Activated naive CD4-positive, alpha-beta T cell treated with anti-CD3 and anti-CD28 coated beads, Interleukin-2, amount 50 U/mL, for 72 hours (primary cell): ENCODE measurements around the gene ANKRD62. TPM values are rescaled to one million over a fixed set of nuclear protein-coding genes. Genes with fewer than 3 reads are reported as not detected.

Source experiments
- ATAC-seq, 2 donors: fragments of 150-1000 bp; cut with Tn5 transposase; 2 replicates each; pipeline ENCODE4 v1.10.0; 2021; ENCODE audit warnings: mild to moderate bottlenecking in 2 of 2, moderate library complexity in 2 of 2
- DNase-seq, 2 donors: peaks; one replicate each; pipeline ENCODE4 v3.0.0; 2021 to 2022; ENCODE audit warnings: low spot score in 2 of 2
- H3K27ac Mint-ChIP-seq, 2 donors: one replicate each; pipeline ENCODE4 v1.8.0; 2022; ENCODE audit warnings: mild to moderate bottlenecking in 2 of 2, mixed read lengths in 2 of 2
- H3K36me3 Mint-ChIP-seq, 2 donors: one replicate each; pipeline ENCODE4 v1.8.0; 2022; ENCODE audit warnings: mixed read lengths in 2 of 2
- H3K9me3 Mint-ChIP-seq, 2 donors: one replicate each; pipeline ENCODE4 v1.8.0; 2022; ENCODE audit warnings: mixed read lengths in 2 of 2
- total RNA-seq, 2 donors: library from RNA; stranded (reverse); gene quantifications; one replicate each; pipeline ENCODE4 v1.2.3, GENCODE V29; 2022

ANKRD62 gene
- total RNA-seq, 2 donors from 2014 or later, result not detected

DNA sequence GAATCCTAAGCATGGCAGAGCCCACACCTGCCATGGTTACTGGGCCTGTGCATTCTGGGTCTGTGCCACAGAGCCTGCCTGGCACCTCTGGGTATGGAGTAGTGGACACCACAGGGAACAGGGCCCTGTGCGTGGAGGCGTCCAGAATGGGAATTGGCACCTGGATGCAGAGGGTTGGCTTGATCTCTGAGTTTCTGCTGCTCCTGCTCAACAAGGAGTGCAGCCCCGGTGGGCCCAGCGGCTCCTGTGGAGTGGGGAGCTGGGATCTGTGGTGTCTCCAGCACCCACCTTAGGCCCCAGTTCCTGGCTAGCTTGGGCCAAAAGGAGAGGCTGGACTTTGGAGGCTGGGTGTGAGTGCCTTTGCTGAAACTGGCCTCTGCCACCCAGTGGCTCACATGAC, 7.9 kb upstream of the ANKRD62 start:
- Mint-ChIP-seq H3K9me3 (no peaks in the 10 kb centered on the region), H3K27ac (no peak overlapping the region), H3K36me3 (no peaks in the 10 kb centered on the region)
- ATAC-seq, result no peak
- DNase-seq, result no peak

- Mint-ChIP-seq H3K36me3 (no peaks in the 10 kb centered on the region), H3K27ac (no peak overlapping the region), H3K9me3 (no peaks in the 10 kb centered on the region)
- peak; percentile 28 to 31 for ATAC-seq
- no peak for DNase-seq
Observed at GRCh38 chr18:12086249-12086648, 7.4 kb upstream of the ANKRD62 start.

DNA sequence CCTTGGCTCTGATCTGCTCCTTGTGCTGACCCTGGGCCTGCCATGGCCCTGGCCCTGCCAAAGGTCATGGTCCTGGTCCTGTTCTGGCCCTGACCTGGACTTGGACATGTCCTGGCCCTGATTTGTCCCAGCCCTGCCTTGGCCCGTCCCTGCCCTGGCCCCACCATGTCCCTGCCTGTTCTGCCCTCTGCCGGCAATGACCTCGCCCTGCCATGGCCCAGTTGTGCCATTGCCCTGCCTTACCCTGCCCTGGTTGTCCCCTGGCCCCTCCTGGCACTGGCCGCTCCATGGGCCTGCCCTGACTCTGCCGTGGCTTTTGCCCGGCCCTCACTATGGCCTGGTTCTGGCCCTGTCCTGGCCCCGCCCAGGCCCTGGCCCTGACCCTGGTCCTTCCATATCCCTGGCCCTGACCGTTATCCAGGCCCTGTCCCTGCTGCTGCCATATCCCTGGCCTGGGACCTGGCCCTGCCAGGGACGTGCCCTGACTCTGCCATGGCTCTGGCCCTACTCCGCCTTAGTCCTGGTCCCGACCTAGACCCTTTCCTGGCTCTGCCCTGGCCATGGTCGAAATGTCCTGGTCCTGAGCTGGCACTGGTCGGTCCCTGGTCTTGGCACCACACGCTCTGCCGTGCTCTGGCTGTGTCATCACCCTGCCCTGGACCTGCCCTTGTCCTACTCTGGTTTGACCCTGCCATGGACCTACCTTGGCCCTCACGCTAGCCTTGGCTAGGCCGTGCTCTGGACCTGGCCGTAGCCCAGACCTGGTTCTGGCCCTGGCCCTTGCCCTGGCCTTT, 6.8 kb upstream of the ANKRD62 start:
- ATAC-seq (peak; percentile 20 to 22), DNase-seq (no peak)
- Mint-ChIP-seq H3K36me3 (no peaks in the 10 kb centered on the region), H3K9me3 (no peaks in the 10 kb centered on the region), H3K27ac (peak overlapping the region in 1 of 2 donors; percentile 47)

DNA sequence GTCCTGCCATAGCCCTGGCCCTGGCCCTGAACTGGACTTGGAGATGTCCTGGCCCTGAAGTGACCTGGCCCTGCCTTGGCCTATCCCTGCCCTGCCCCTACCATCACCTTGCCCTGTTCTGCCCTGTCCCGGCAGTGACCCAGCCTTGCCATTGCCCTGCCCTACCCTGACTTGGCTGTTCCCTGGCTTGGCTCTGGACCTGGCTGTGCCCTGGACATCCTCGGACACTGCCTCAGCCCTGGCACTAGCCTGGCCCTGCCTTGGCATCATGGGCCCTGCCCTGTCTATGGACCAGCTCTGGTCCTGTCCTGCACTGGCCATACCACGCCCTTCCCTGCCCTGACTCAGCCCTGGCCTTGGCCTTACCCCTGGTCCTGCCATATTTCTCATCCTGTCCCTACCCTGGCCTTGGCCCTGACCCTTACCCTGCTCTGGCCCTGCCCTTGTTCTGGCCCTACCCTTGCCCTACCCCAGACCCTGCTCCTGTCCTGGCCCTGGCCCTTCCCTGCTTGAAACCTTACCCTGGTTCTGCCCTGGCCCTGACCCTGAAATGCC, 6.1 kb upstream of the ANKRD62 start:
- peak overlapping the region; percentile 47 to 50 for H3K27ac Mint-ChIP-seq
- H3K36me3 Mint-ChIP-seq, result no peaks in the 10 kb centered on the region
- ATAC-seq (no peak), DNase-seq (no peak)
- H3K9me3 Mint-ChIP-seq, result no peaks in the 10 kb centered on the region

GRCh38 chr18:12088096-12088495, 5.5 kb upstream of the ANKRD62 start:
- Mint-ChIP-seq H3K27ac (peak overlapping the region in 1 of 2 donors; percentile 47), H3K9me3 (no peaks in the 10 kb centered on the region), H3K36me3 (no peaks in the 10 kb centered on the region)
- no peak for DNase-seq
- peak in 1 of 2 donors; percentile 11 for ATAC-seq

- H3K9me3 Mint-ChIP-seq, result peaks cover 0 to 1% of the 10 kb centered on the region in 2 donors
- peak in 1 of 2 donors; percentile 13 for ATAC-seq
- H3K36me3 Mint-ChIP-seq, result peaks cover 0 to 2% of the 10 kb centered on the region in 2 donors
- DNase-seq, result no peak
- H3K27ac Mint-ChIP-seq, result peak overlapping the region in 1 of 2 donors; percentile 47
Observed at GRCh38 chr18:12088731-12089375, 4.8 kb upstream of the ANKRD62 start.

- no peak overlapping the region for H3K27ac Mint-ChIP-seq
- H3K9me3 Mint-ChIP-seq, result peaks cover 0 to 3% of the 10 kb centered on the region in 2 donors
- ATAC-seq (no peak), DNase-seq (no peak)
- H3K36me3 Mint-ChIP-seq, result peaks cover 0 to 5% of the 10 kb centered on the region in 2 donors
Observed at GRCh38 chr18:12091538-12092141, 2.0 kb upstream of the ANKRD62 start.

DNA sequence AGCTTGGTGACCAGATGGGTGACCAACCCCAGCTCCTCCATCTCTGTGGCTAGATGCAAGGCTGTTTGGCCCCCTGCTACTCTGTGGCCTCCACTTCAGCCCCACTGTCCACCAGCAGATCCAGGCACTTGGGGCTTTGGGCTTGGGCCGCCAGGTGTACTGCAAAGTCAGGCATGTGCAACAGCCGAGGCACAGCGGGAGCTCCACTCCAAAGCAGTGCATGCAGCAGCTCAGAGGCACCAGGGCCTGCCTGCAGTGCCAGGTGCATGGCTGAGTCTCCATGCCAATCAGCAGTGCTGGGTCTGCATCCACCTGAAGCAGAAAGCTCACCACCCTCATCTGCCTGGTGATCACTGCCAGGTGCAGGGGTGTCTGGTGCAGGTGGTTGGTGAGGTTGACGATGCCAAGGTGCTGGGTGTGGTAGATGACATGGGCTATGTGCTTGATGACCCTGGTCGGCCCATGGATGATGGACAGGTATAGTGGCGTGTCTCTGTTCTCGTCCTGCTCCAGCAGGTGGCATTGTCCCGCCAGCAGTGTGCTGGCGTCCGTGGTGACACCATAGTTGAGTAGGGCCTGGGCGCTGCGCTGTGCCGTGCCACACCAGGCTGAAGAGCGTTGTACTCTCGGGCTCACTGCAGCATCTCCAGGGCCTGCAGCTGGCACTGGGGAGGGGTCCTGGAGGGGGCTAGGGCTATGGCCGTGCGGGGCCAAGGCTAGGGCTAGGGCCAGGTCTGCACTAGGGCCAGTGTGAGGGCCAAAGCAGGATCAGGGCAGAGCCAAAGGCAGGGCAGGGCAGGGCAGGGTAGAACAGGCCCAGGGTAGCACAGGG, 1.0 kb upstream of the ANKRD62 start:
- peaks cover 0 to 3% of the 10 kb centered on the region in 2 donors for H3K9me3 Mint-ChIP-seq
- H3K36me3 Mint-ChIP-seq, result peaks cover 0 to 5% of the 10 kb centered on the region in 2 donors
- H3K27ac Mint-ChIP-seq, result no peak overlapping the region
- peak in 1 of 2 donors; percentile 68 for ATAC-seq
- DNase-seq, result no peak

DNA sequence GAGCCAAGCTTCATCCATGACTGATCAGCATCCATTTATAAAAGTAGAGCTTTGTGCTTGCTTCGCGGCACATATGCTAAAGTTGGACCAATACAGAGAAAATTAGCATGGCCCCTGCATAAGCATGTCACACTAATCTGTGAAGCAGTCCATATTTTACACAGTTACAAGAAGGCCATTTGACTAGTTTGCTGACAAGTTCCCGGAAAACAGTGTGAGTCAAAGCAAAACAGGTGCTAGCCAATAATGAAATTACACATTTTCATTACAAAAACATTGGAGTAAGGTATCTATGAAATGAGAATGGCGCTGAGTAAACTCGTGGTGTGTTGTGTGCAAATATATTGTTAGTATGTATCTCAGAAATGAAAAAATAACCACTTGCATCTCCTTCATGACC, 4.7 kb downstream of the ANKRD62 start:
- no peak for DNase-seq
- peak in 1 of 2 donors; percentile 91 for ATAC-seq
- H3K27ac Mint-ChIP-seq, result no peak overlapping the region
- peaks cover 0 to 5% of the 10 kb centered on the region in 2 donors for H3K36me3 Mint-ChIP-seq
- peaks cover 0 to 3% of the 10 kb centered on the region in 2 donors for H3K9me3 Mint-ChIP-seq

- Mint-ChIP-seq H3K36me3 (peaks cover 0 to under 1% of the 10 kb centered on the region in 2 donors), H3K9me3 (no peaks in the 10 kb centered on the region), H3K27ac (no peak overlapping the region)
- DNase-seq (no peak), ATAC-seq (peak in 1 of 2 donors; percentile 27)
Observed at GRCh38 chr18:12099160-12099559, 5.5 kb downstream of the ANKRD62 start.

GRCh38 chr18:12101266-12101665, 7.6 kb downstream of the ANKRD62 start:
- ATAC-seq, result no peak
- no peak overlapping the region for H3K27ac Mint-ChIP-seq
- DNase-seq, result no peak
- no peaks in the 10 kb centered on the region for H3K9me3 Mint-ChIP-seq
- no peaks in the 10 kb centered on the region for H3K36me3 Mint-ChIP-seq

DNA sequence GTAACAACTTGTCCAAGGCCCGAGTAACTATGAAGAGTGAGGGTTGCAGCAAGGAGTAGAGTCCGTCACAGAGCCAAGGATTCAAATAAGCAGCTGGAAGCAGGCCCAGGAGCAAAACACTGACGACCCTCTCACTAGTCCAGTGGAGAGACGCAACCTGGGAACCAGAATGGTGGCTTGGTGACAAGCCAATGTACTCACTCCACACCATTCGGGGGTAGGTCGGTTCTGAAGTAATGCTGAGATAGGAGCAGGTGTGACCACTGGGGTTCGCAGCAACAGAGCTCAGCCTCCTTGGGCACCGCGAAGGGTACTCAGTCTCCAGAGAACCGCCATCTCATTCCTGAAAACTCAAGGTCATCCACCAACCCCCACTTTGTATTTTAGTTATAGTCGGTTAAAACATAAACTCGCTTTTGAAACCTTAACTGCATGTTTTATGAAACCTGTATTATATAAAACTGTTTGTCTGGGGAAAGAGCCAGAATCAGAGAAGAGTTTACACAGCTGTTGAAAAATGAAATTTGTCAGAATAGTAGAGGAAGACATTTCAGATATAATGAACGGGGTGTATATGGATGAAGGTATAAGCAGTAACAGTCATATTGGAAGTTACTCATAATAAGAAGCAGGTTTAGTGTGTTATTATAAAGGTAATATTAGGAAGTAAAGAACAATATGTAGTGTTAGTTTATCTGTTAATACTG, 8.6 kb downstream of the ANKRD62 start:
- DNase-seq, result no peak
- Mint-ChIP-seq H3K36me3 (no peaks in the 10 kb centered on the region), H3K27ac (no peak overlapping the region), H3K9me3 (no peaks in the 10 kb centered on the region)
- ATAC-seq, result no peak

DNA sequence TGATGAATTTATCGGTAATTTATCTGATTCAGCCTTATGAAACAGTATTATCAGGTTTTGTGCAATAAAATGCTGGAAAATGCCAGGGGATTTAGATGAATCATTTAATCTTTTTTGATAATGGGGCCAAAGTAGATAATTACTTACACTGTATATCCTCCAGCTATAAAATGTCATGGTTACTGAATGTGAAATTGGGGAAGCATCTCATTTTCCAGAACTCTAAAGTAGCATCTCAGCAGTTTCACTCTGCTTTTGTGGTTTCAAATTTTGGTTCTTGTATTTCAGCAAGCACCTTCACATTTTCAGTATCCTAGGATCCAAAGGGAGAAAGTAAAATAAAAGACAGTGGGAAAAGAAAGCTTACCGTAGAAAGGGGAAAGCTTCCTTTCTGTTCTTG, 12.8 kb downstream of the ANKRD62 start:
- Mint-ChIP-seq H3K9me3 (no peaks in the 10 kb centered on the region), H3K27ac (no peak overlapping the region), H3K36me3 (no peaks in the 10 kb centered on the region)
- no peak for DNase-seq
- no peak for ATAC-seq

DNA sequence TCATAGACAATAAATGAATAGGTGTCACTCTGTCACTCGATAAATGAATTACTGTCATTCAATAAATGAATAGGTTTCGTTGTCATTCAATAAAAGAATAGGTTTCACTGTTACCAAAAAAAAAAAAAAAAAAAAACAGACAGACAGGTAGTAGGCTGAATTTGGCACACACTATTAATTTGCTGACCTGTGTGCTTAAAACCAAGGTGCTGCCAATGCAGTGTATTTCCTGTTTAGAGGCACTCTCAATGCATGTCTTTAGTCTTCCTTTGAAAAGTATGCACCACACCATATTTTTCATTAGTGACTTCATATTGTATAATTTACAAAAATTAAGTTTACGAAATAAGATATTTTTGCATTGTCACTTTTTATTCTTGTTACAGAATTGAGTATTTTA, 16.2 kb downstream of the ANKRD62 start:
- DNase-seq (no peak), ATAC-seq (no peak)
- no peak overlapping the region for H3K27ac Mint-ChIP-seq
- no peaks in the 10 kb centered on the region for H3K36me3 Mint-ChIP-seq
- peaks cover 0 to 4% of the 10 kb centered on the region in 2 donors for H3K9me3 Mint-ChIP-seq

DNA sequence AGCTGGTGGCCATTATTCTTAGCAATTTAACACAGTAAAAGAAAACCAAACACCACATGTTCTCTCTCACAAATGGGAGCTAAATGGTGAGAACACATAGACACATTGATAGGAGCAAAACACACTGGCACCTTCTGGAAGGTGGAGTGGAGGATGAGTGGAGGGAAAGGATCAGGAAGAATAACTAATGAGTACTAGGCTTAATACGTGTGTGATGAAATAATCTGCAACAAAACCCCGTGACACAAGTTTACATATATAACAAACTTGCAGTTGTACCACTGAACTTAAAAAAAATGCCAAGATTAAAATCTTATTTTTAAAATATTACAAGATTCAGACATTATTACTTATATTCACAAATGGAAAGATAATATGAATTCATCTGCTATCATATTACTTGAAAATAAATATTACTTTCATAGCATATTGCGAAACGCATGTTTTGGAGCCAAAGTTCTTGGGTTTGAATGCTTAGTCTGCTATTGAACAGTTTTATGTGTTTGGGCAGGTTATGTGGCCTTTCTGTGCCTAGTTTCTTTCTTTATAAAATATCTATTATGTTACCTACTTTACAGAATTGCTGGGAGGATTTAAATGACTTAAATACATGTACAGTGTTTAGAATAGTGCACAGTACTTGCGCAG, 20.5 kb downstream of the ANKRD62 start:
- no peak for ATAC-seq
- no peak for DNase-seq
- Mint-ChIP-seq H3K27ac (no peak overlapping the region), H3K9me3 (peaks cover 0 to 4% of the 10 kb centered on the region in 2 donors), H3K36me3 (no peaks in the 10 kb centered on the region)
